ENCODE measurements around the gene ANKFY1. TPM values are rescaled to one million over a fixed set of nuclear protein-coding genes. Genes with fewer than 3 reads are reported as not detected.

The ANKFY1 gene
- total RNA-seq, 1 experiment from 2014 or later = 63.2 TPM

- Histone ChIP-seq H3K9me3 (ENCODE audit: low read depth, low read length, poor library complexity, severe bottlenecking) (no peaks in the 10 kb centered on the region), H3K27me3 (replicated peaks; ENCODE audit: insufficient read depth, low read depth, low read length, poor library complexity) (no peaks in the 10 kb centered on the region), H3K36me3 (ENCODE audit: insufficient read depth, low read length, poor library complexity, severe bottlenecking) (peaks cover 4% of the 10 kb centered on the region), H3K4me3 (ENCODE audit: low read depth, low read length, poor library complexity, severe bottlenecking) (no peak overlapping the region), H3K27ac (ENCODE audit: low read depth, low read length, poor library complexity, severe bottlenecking) (no peak overlapping the region), H3K4me1 (ENCODE audit: insufficient read depth, low read length, poor library complexity, severe bottlenecking) (peaks cover 17% of the 10 kb centered on the region)
- DNase-seq (ENCODE audit: low spot score) = no peak
- no peak for TF ChIP-seq EZH2 (IDR thresholded peaks at IDR 0.05; ENCODE audit: borderline replicate concordance, low read depth, low read length, poor library complexity, severe bottlenecking)
- TF ChIP-seq, protein P1, sequence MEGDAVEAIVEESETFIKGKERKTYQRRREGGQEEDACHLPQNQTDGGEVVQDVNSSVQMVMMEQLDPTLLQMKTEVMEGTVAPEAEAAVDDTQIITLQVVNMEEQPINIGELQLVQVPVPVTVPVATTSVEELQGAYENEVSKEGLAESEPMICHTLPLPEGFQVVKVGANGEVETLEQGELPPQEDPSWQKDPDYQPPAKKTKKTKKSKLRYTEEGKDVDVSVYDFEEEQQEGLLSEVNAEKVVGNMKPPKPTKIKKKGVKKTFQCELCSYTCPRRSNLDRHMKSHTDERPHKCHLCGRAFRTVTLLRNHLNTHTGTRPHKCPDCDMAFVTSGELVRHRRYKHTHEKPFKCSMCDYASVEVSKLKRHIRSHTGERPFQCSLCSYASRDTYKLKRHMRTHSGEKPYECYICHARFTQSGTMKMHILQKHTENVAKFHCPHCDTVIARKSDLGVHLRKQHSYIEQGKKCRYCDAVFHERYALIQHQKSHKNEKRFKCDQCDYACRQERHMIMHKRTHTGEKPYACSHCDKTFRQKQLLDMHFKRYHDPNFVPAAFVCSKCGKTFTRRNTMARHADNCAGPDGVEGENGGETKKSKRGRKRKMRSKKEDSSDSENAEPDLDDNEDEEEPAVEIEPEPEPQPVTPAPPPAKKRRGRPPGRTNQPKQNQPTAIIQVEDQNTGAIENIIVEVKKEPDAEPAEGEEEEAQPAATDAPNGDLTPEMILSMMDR (conservative IDR thresholded peaks at IDR 0.05; ENCODE audit: low read depth, low read length) = no peak
- ChIA-PET POLR2A (ENCODE audit: low non-redundant PET) (no interaction called here), CTCF (interaction anchor here (0.6 kb wide), 1 partner anchor 315 kb away, joined by 4 read pairs; no protein-coding TSS in a partner anchor)
- intact Hi-C loops (cut with micrococcal nuclease; ENCODE audit: unreplicated experiment) = no loop called here
- no TSS peak for BruUV-seq (replicated peaks)
These were observed 17.1 kb downstream of the ANKFY1 start for GRCh38 chr17:4246674-4247073.

DNA sequence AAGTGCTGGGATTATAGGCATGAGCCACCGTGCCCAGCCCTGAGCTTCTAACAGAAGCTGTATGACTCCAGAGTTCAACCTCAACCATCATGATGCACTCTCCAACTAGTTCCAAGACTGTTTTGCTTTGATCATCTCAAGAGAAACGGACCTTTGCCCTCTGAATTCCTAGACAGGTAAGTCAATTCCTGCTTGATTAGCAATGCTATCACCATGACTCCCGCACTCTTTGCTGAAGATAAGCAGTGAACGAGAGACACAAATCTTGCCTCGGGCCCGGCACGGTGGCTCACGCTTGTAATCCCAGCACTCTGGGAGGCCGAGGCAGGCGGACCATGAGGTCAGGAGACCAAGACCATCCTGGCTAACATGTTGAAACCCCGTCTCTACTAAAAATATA lies 22.2 kb downstream of the ANKFY1 start:
- DNase-seq (ENCODE audit: low spot score) = no peak
- BruUV-seq (replicated peaks) = no TSS peak
- TF ChIP-seq EZH2 (IDR thresholded peaks at IDR 0.05; ENCODE audit: borderline replicate concordance, low read depth, low read length, poor library complexity, severe bottlenecking) = no peak
- TF ChIP-seq, protein P1 (conservative IDR thresholded peaks at IDR 0.05; ENCODE audit: low read depth, low read length) = no peak
- H3K36me3 ChIP-seq (ENCODE audit: insufficient read depth, low read length, poor library complexity, severe bottlenecking) = peaks cover 4% of the 10 kb centered on the region
- ChIA-PET CTCF (no interaction called here), POLR2A (ENCODE audit: low non-redundant PET) (no interaction called here)
- no peaks in the 10 kb centered on the region for H3K27me3 ChIP-seq (replicated peaks; ENCODE audit: insufficient read depth, low read depth, low read length, poor library complexity)
- no peak overlapping the region for H3K27ac ChIP-seq (ENCODE audit: low read depth, low read length, poor library complexity, severe bottlenecking)
- H3K4me1 ChIP-seq (ENCODE audit: insufficient read depth, low read length, poor library complexity, severe bottlenecking) = peaks cover 3% of the 10 kb centered on the region
- H3K9me3 ChIP-seq (ENCODE audit: low read depth, low read length, poor library complexity, severe bottlenecking) = no peaks in the 10 kb centered on the region
- intact Hi-C loops (cut with micrococcal nuclease; ENCODE audit: unreplicated experiment) = no loop called here
- no peak overlapping the region for H3K4me3 ChIP-seq (ENCODE audit: low read depth, low read length, poor library complexity, severe bottlenecking)

DNA sequence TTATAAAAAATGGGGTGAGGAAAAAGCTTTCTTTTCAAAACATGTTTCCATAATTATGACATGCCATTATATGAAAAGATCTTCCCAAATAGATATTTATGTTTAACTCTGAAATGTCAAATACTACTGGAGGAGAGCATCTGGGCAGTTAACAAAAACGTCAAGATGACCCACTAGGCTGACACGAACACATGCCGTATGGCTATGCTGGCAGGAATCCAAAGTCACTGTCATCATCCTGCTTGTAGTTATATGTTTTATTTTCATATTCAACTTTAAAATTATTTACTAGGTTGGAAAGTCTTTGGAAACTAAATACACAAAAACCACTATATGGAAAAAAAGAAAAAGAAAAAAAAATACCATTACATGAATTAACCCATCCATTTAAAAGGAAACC lies 27.3 kb downstream of the ANKFY1 start:
- H3K4me1 ChIP-seq (ENCODE audit: insufficient read depth, low read length, poor library complexity, severe bottlenecking) = peaks cover 6% of the 10 kb centered on the region
- POLR2A ChIA-PET (ENCODE audit: low non-redundant PET) = no interaction called here

More for the DNA sequence above, 27.3 kb downstream of the ANKFY1 start:
- CTCF ChIA-PET = no interaction called here
- H3K27ac ChIP-seq (ENCODE audit: low read depth, low read length, poor library complexity, severe bottlenecking) = no peak overlapping the region
- no peak for DNase-seq (ENCODE audit: low spot score)
- no TSS peak for BruUV-seq (replicated peaks)
- intact Hi-C loops (cut with micrococcal nuclease; ENCODE audit: unreplicated experiment) = no loop called here
- TF ChIP-seq, protein P1 (conservative IDR thresholded peaks at IDR 0.05; ENCODE audit: low read depth, low read length) = no peak
- no peak for TF ChIP-seq EZH2 (IDR thresholded peaks at IDR 0.05; ENCODE audit: borderline replicate concordance, low read depth, low read length, poor library complexity, severe bottlenecking)
- peaks cover 35% of the 10 kb centered on the region for H3K36me3 ChIP-seq (ENCODE audit: insufficient read depth, low read length, poor library complexity, severe bottlenecking)
- H3K4me3 ChIP-seq (ENCODE audit: low read depth, low read length, poor library complexity, severe bottlenecking) = no peak overlapping the region
- H3K27me3 ChIP-seq (replicated peaks; ENCODE audit: insufficient read depth, low read depth, low read length, poor library complexity) = no peaks in the 10 kb centered on the region
- H3K9me3 ChIP-seq (ENCODE audit: low read depth, low read length, poor library complexity, severe bottlenecking) = no peaks in the 10 kb centered on the region

All from A673 (cell line).